Measurements from ENCODE around the gene NAA80. TPM values are rescaled to one million over a fixed set of nuclear protein-coding genes. Genes with fewer than 3 reads are reported as not detected.

NAA80 gene
- total and polyA plus RNA-seq, 2 of the 13 experiments (the other 11 are each of a cell fraction or from before 2014, with no cell fraction given): 3.4 to 8.7 TPM

GRCh38 chr3:50269460-50269859 is 29.7 kb downstream of the NAA80 start:
- Histone ChIP-seq H3K9ac (ENCODE audit: insufficient read depth, low read depth, low read length) (peak overlapping the region; percentile 94), H4K20me1 (ENCODE audit: insufficient read depth, low read length) (no peaks in the 10 kb centered on the region; the same call in 1 of the 2 replicates), H3K4me1 (ENCODE audit: insufficient read depth, low read length) (peaks cover 88% of the 10 kb centered on the region), H2AFZ (ENCODE audit: low read length) (no peak overlapping the region), H3K27me3 (ENCODE audit: control insufficient read depth in 1 of 2, insufficient read depth in 2 of 2, low read length in 2 of 2) (no peaks in the 10 kb centered on the region; a peak in 1 of 5 replicates), H3K9me3 (ENCODE audit: low read length) (no peaks in the 10 kb centered on the region), H3K79me2 (ENCODE audit: insufficient read depth, low read length) (peaks cover 33% of the 10 kb centered on the region), H3K36me3 (replicated peaks in 1 of 2; ENCODE audit: control insufficient read depth in 1 of 2, insufficient read depth in 2 of 2, low read length in 2 of 2) (peaks cover 0 to 8% of the 10 kb centered on the region in 2 experiments; a peak in 3 of 5 replicates), H3K27ac (ENCODE audit: extremely low read length, insufficient read depth, low read length) (peak overlapping the region; percentile 88), H3K4me2 (ENCODE audit: low read depth, low read length) (peak overlapping the region; percentile 98), H3K4me3 (replicated peaks in 1 of 3; ENCODE audit: insufficient read depth in 1 of 3, low read depth in 2 of 3, low read length in 3 of 3) (peak overlapping the region; percentile 71 to 88 (median 83))
- intact Hi-C loops (cut with micrococcal nuclease; ENCODE audit: unreplicated experiment): no loop called here
- in situ Hi-C loops (cut with HindIII; ENCODE audit: extremely low pct_ligation_motif_present, low pct_unique_long_range_greater_than_20kb): no loop called here
- ATAC-seq: no peak
- CTCF ChIA-PET (ENCODE audit: low intra/inter-chr PET ratio, low total read pairs): interaction anchor here (1.2 kb wide), 1 partner anchor 9 kb away, joined by 3 read pairs; no protein-coding TSS in a partner anchor
- no TSS peak for BruUV-seq (replicated peaks)
- no peak for DNase-seq (ENCODE audit: low spot score)
- POLR2A ChIA-PET: interaction anchor here (1.0 to 5.5 kb wide), 13 partner anchors 8 to 74 kb away, joined by 3 to 155 read pairs (median 8); partner anchors contain the start of genes GNAI2, HYAL2, HYAL3 and LSMEM2
- 0% methylated on average over 4 of the region's 4 CpGs for WGBS (ENCODE audit: low lambda C conversion rate)
- no peak for FAIRE-seq
- TF ChIP-seq FOXP1 (IDR thresholded peaks at IDR 0.05): no peak
- no peak for TF ChIP-seq FOXP1 (CRISPR knock-in tag; IDR thresholded peaks at IDR 0.05)
- TF ChIP-seq ZNF331 (CRISPR knock-in tag; IDR thresholded peaks at IDR 0.05): 0 out of 2 replicates have a peak, but pooled peaks have one; percentile 6
- TF ChIP-seq MTA1 (CRISPR knock-in tag; IDR thresholded peaks at IDR 0.05; ENCODE audit: borderline replicate concordance): no peak
- TF ChIP-seq ZNF564 (CRISPR knock-in tag; IDR thresholded peaks at IDR 0.05): no peak; the same call in 1 of the 2 replicates
- no peak for TF ChIP-seq RFXAP (CRISPR knock-in tag; IDR thresholded peaks at IDR 0.05; ENCODE audit: borderline replicate concordance)
- TF ChIP-seq PITX1 (CRISPR knock-in tag; IDR thresholded peaks at IDR 0.05): no peak
- TF ChIP-seq BHLHE40 (IDR thresholded peaks at IDR 0.05; ENCODE audit: low read length): no peak
- TF ChIP-seq HBP1 (CRISPR knock-in tag; IDR thresholded peaks at IDR 0.05; ENCODE audit: low read depth): 0 out of 2 replicates have a peak, but pooled peaks have one; percentile 48
- TF ChIP-seq TIGD3 (CRISPR knock-in tag; IDR thresholded peaks at IDR 0.05; ENCODE audit: borderline replicate concordance): no peak
- no peak for TF ChIP-seq JUNB (CRISPR knock-in tag; IDR thresholded peaks at IDR 0.05; ENCODE audit: borderline replicate concordance)
- no peak for TF ChIP-seq NR1H2 (CRISPR knock-in tag; IDR thresholded peaks at IDR 0.05; ENCODE audit: borderline replicate concordance, low read depth)
- TF ChIP-seq HNF4A (CRISPR knock-in tag; IDR thresholded peaks at IDR 0.05): no peak
- TF ChIP-seq ZNF652 (CRISPR knock-in tag; IDR thresholded peaks at IDR 0.05; ENCODE audit: borderline replicate concordance, low read depth): peak; percentile 38; the same call in 1 of the 2 replicates
- TF ChIP-seq TEAD3 (CRISPR knock-in tag; optimal IDR thresholded peaks at IDR 0.05; ENCODE audit: borderline replicate concordance): no peak
- TF ChIP-seq PBX3 (CRISPR knock-in tag; IDR thresholded peaks at IDR 0.05; ENCODE audit: borderline replicate concordance): no peak
- no peak for TF ChIP-seq MTF2 (CRISPR knock-in tag; IDR thresholded peaks at IDR 0.05; ENCODE audit: borderline replicate concordance)
- TF ChIP-seq ZNF558 (CRISPR knock-in tag; IDR thresholded peaks at IDR 0.05; ENCODE audit: borderline replicate concordance): no peak
- no peak for TF ChIP-seq GATAD2A (CRISPR knock-in tag; IDR thresholded peaks at IDR 0.05)
- no peak for TF ChIP-seq ZBTB8A (CRISPR knock-in tag; IDR thresholded peaks at IDR 0.05; ENCODE audit: borderline replicate concordance, low read depth)
- TF ChIP-seq AGO1 (IDR thresholded peaks at IDR 0.05; ENCODE audit: low read depth, low read length, poor library complexity, severe bottlenecking): no peak
- TF ChIP-seq ZNF263 (CRISPR knock-in tag; IDR thresholded peaks at IDR 0.05): no peak
- no peak for TF ChIP-seq NRL (CRISPR knock-in tag; IDR thresholded peaks at IDR 0.05; ENCODE audit: borderline replicate concordance)
- TF ChIP-seq RARG (CRISPR knock-in tag; IDR thresholded peaks at IDR 0.05; ENCODE audit: low read depth): no peak
